ENCODE data around the gene CELA1. TPM values are rescaled to one million over a fixed set of nuclear protein-coding genes. Genes with fewer than 3 reads are reported as not detected.

The CELA1 gene
- polyA plus RNA-seq, 3 donors, result 0.67 to 3.0 TPM; not detected in 1

DNA sequence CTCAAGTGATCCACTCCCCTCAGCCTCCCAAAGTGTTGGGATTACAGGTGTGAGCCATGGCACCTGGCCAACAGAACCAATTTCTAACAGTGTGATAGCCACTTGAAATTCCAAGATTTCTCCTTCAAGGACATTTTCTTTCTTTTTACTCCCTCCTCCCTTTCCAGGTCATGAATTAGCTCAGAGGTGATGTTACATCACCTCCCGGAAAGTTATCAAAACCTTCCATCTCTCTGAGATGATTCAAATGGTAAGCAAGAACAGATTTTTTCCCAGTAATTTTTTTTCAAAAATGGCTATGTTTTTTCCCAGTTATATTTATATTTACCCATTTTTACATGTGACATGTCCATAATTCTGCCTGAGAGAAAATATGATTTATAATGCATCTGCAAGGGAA is 60.6 kb downstream of the CELA1 start:
- Mint-ChIP-seq H3K9me3 (peaks cover 0 to 2% (median 0%) of the 10 kb centered on the region in 7 donors), H3K27me3 (ENCODE audit: low read depth in 3 of 3) (no peaks in the 10 kb centered on the region), H3K27ac (peak overlapping the region in 2 of 7 donors; percentile 50 to 58), H3K4me1 (peaks cover 2% of the 10 kb centered on the region), H3K36me3 (peaks cover 61 to 89% of the 10 kb centered on the region in 2 donors), H3K4me3 (no peak overlapping the region)
- H3K36me3 ChIP-seq (replicated peaks in 1 of 2; ENCODE audit: control insufficient read depth in 1 of 2, insufficient read depth in 2 of 2, low read length in 2 of 2), result peaks cover 88 to 99% of the 10 kb centered on the region in 2 donors
- TF ChIP-seq, protein P1, sequence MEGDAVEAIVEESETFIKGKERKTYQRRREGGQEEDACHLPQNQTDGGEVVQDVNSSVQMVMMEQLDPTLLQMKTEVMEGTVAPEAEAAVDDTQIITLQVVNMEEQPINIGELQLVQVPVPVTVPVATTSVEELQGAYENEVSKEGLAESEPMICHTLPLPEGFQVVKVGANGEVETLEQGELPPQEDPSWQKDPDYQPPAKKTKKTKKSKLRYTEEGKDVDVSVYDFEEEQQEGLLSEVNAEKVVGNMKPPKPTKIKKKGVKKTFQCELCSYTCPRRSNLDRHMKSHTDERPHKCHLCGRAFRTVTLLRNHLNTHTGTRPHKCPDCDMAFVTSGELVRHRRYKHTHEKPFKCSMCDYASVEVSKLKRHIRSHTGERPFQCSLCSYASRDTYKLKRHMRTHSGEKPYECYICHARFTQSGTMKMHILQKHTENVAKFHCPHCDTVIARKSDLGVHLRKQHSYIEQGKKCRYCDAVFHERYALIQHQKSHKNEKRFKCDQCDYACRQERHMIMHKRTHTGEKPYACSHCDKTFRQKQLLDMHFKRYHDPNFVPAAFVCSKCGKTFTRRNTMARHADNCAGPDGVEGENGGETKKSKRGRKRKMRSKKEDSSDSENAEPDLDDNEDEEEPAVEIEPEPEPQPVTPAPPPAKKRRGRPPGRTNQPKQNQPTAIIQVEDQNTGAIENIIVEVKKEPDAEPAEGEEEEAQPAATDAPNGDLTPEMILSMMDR (IDR thresholded peaks at IDR 0.05), result no peak
- no peak overlapping the region for H3K27ac ChIP-seq (ENCODE audit: low read depth in 1 of 2, low read length in 2 of 2)
- H3K4me1 ChIP-seq (ENCODE audit: control insufficient read depth in 1 of 2, insufficient read depth in 2 of 2, low read length in 2 of 2), result no peaks in the 10 kb centered on the region
- no peak overlapping the region for H3K4me3 ChIP-seq (replicated peaks in 1 of 3; ENCODE audit: low read depth in 2 of 3, low read length in 3 of 3)
- H3K9ac ChIP-seq (ENCODE audit: insufficient read depth, low read length, poor library complexity, severe bottlenecking), result no peak overlapping the region
- no peaks in the 10 kb centered on the region for H3K9me3 ChIP-seq (replicated peaks in 1 of 2; ENCODE audit: control insufficient read depth in 1 of 2, insufficient read depth in 1 of 2, low read length in 2 of 2)
- no CpG with 5 or more reads among the region's 1 CpG for WGBS (ENCODE audit: insufficient coverage)
- intact Hi-C loops (cut with micrococcal nuclease), result no loop called here
- H2AFZ ChIP-seq (ENCODE audit: insufficient read depth, low read depth, low read length, poor library complexity, severe bottlenecking), result no peak overlapping the region
- peaks cover 83% of the 10 kb centered on the region for H4K20me1 ChIP-seq (ENCODE audit: insufficient read depth, low read length)
- H3K27me3 ChIP-seq (ENCODE audit: control insufficient read depth in 2 of 2, insufficient read depth in 2 of 2, low read length in 2 of 2), result no peaks in the 10 kb centered on the region
- peaks cover 14% of the 10 kb centered on the region for H3K79me2 ChIP-seq (ENCODE audit: insufficient read depth, low read length)
- no peak for DNase-seq
- H3K4me2 ChIP-seq (replicated peaks; ENCODE audit: extremely low read depth, low read length, poor library complexity, severe bottlenecking), result no peak overlapping the region

DNA sequence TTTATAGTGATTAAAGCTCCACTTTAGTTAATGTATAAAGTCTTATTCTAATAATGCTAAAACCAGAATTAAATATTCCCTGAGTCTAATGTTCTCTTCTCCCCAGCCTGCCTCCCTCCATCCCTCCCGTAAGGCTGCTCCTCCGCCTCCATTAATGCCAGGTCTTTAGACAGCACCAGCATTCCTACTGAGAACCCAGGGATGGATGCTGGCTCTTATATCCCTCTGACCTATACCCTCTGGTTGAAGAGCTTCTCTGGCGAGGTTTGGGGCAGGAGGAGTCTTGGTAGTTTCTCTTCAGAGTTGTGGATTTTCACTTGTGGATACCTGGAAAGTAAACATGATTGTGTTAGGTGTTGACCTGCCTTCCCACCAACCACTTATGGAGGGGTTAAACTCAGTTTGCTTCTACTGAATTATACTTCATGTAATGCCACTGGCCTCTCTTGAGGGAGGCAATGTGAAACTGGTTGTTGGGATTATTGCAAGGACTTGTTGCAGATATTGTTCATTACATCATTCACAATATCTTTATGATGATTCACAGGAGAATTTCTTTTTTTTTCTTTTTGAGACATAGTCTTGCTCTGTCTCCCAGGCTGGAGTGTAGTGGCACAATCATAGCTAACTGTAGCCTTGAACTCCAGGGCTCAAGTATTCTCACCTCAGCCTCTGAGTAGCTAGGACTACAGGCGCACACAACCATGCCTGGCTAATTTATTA is 65.1 kb downstream of the CELA1 start:
- Histone ChIP-seq H3K79me2 (ENCODE audit: insufficient read depth, low read length) (peaks cover 5% of the 10 kb centered on the region), H3K4me1 (ENCODE audit: control insufficient read depth in 1 of 2, insufficient read depth in 2 of 2, low read length in 2 of 2) (no peaks in the 10 kb centered on the region), H3K27me3 (ENCODE audit: control insufficient read depth in 2 of 2, insufficient read depth in 2 of 2, low read length in 2 of 2) (no peaks in the 10 kb centered on the region), H3K9me3 (replicated peaks in 1 of 2; ENCODE audit: control insufficient read depth in 1 of 2, insufficient read depth in 1 of 2, low read length in 2 of 2) (no peaks in the 10 kb centered on the region), H3K9ac (ENCODE audit: insufficient read depth, low read length, poor library complexity, severe bottlenecking) (no peak overlapping the region), H3K4me3 (replicated peaks in 1 of 3; ENCODE audit: low read depth in 2 of 3, low read length in 3 of 3) (no peak overlapping the region), H2AFZ (ENCODE audit: insufficient read depth, low read depth, low read length, poor library complexity, severe bottlenecking) (no peak overlapping the region), H4K20me1 (ENCODE audit: insufficient read depth, low read length) (peaks cover 47% of the 10 kb centered on the region), H3K4me2 (replicated peaks; ENCODE audit: extremely low read depth, low read length, poor library complexity, severe bottlenecking) (no peak overlapping the region), H3K27ac (ENCODE audit: low read depth in 1 of 2, low read length in 2 of 2) (no peak overlapping the region), H3K36me3 (replicated peaks in 1 of 2; ENCODE audit: control insufficient read depth in 1 of 2, insufficient read depth in 2 of 2, low read length in 2 of 2) (peaks cover 53 to 63% of the 10 kb centered on the region in 2 donors)
- WGBS (ENCODE audit: insufficient coverage), result no CpG with 5 or more reads among the region's 4 CpGs
- Mint-ChIP-seq H3K4me3 (no peak overlapping the region), H3K9me3 (no peaks in the 10 kb centered on the region), H3K4me1 (peaks cover 3% of the 10 kb centered on the region), H3K27ac (peak overlapping the region in 2 of 7 donors; percentile 20 to 66), H3K27me3 (ENCODE audit: low read depth in 3 of 3) (no peaks in the 10 kb centered on the region), H3K36me3 (peaks cover 43 to 57% of the 10 kb centered on the region in 2 donors)
- intact Hi-C loops (cut with micrococcal nuclease), result no loop called here
- DNase-seq, result no peak
- TF ChIP-seq, protein P1 (IDR thresholded peaks at IDR 0.05), result no peak

Other genes starting within 250 kb of the CELA1 start
- 10 to 100 TPM in 2 of 3 donors, 1 to 10 TPM in 1; 7.1 to 25.4 (median 14.2) TPM for gene TFCP2, start 173.5 kb downstream of the CELA1 start, polyA plus RNA-seq
- 1 to 10 TPM in 1 of 3 donors, under 1 TPM in 1, not detected in 1; 0.65 to 5.2 TPM for gene POU6F1, start 128.6 kb downstream of the CELA1 start, polyA plus RNA-seq
- gene DAZAP2, start 107.9 kb downstream of the CELA1 start, polyA plus RNA-seq, result 1,000 to 10,000 TPM in 2 of 3 donors, 100 to 1,000 TPM in 1; 975 to 2,004 (median 1,697) TPM
- gene SMAGP, start 76.3 kb downstream of the CELA1 start, polyA plus RNA-seq, result 1 to 10 TPM; 2.6 to 6.6 (median 3.0) TPM
- gene BIN2, start 22.5 kb downstream of the CELA1 start, polyA plus RNA-seq, result 100 to 1,000 TPM; 120 to 376 (median 196) TPM
- gene GALNT6, start 44.7 kb upstream of the CELA1 start, polyA plus RNA-seq, result 10 to 100 TPM in 2 of 3 donors, 1 to 10 TPM in 1; 3.2 to 12.9 (median 10.4) TPM
- gene SLC4A8, start 78.2 kb upstream of the CELA1 start, polyA plus RNA-seq, result 1 to 10 TPM; 1.9 to 5.4 (median 2.3) TPM
- gene SCN8A, start 244.6 kb upstream of the CELA1 start, polyA plus RNA-seq, result under 1 TPM in 1 of 3 donors, not detected in 2; 0.03 TPM

All from CD14-positive monocyte (primary cell).